GM23338 (cell line): ENCODE data around the gene SFTA2. TPM values are rescaled to one million over a fixed set of nuclear protein-coding genes. Genes with fewer than 3 reads are reported as not detected.

Experiments
- ATAC-seq: fragments of 200-7000 bp; cut with Tn5 transposase; 3 replicates; pipeline ENCODE4 v1.9.1; 2020
- DNase-seq: peaks from one replicate; pipeline ENCODE4 v3.0.0-alpha.2; 2015; ENCODE audit warnings: low spot score
- H2AFZ ChIP-seq: fragments of 200-600 bp; sonication (generic); 2 replicates; pipeline ENCODE4 v1.8.0; 2016; ENCODE audit warnings: antibody characterized with exemption, mild to moderate bottlenecking, moderate library complexity
- H3F3A ChIP-seq: fragments of 200-600 bp; sonication (generic); replicated peaks from 2 replicates; pipeline ENCODE4 v1.8.0; 2017; ENCODE audit warnings: antibody characterized with exemption, mixed run types, low read depth
- H3K27ac ChIP-seq: fragments of 200-600 bp; sonication (generic); 2 replicates; pipeline ENCODE4 v1.6.1; 2016; ENCODE audit warnings: low read depth
- H3K27me3 ChIP-seq: fragments of 200-600 bp; sonication (generic); 2 replicates; pipeline ENCODE4 v1.8.0; 2016; ENCODE audit warnings: mild to moderate bottlenecking, mixed run types, moderate library complexity; ENCODE audit not compliant: insufficient read depth
- H3K36me3 ChIP-seq: fragments of 200-600 bp; sonication (generic); 2 replicates; pipeline ENCODE4 v1.8.0; 2016; ENCODE audit warnings: mild to moderate bottlenecking; ENCODE audit not compliant: insufficient read depth
- H3K4me1 ChIP-seq: fragments of 200-600 bp; sonication (generic); 2 replicates; pipeline ENCODE4 v1.8.0; 2016; ENCODE audit warnings: mild to moderate bottlenecking, moderate library complexity; ENCODE audit not compliant: insufficient read depth
- H3K4me2 ChIP-seq: fragments of 200-600 bp; sonication (generic); 2 replicates; pipeline ENCODE4 v1.7.1; 2017; ENCODE audit warnings: mixed run types
- H3K4me3 ChIP-seq: fragments of 200-600 bp; sonication (generic); 2 replicates; pipeline ENCODE4 v1.6.1; 2016; ENCODE audit warnings: mixed run types
- H3K79me2 ChIP-seq: fragments of 200-600 bp; sonication (generic); replicated peaks from 2 replicates; pipeline ENCODE4 v1.8.0; 2017; ENCODE audit warnings: mild to moderate bottlenecking; ENCODE audit not compliant: insufficient read depth
- H3K9me2 ChIP-seq: fragments of 200-600 bp; sonication (generic); 2 replicates; pipeline ENCODE4 v1.8.0; 2017; ENCODE audit not compliant: insufficient read depth
- H4K20me1 ChIP-seq: fragments of 200-600 bp; sonication (generic); replicated peaks from 2 replicates; pipeline ENCODE4 v1.8.0; 2017; ENCODE audit warnings: mild to moderate bottlenecking; ENCODE audit not compliant: insufficient read depth
- H3K27ac Mint-ChIP-seq: 2 replicates; pipeline ENCODE4 v1.8.0; 2020; ENCODE audit warnings: inconsistent platforms, mild to moderate bottlenecking, moderate library complexity, mixed read lengths
- H3K27me3 Mint-ChIP-seq: 3 replicates; pipeline ENCODE4 v1.8.0; 2022; ENCODE audit warnings: low read depth, mild to moderate bottlenecking, moderate library complexity, mixed read lengths, inconsistent platforms; ENCODE audit not compliant: insufficient read depth, poor library complexity
- H3K36me3 Mint-ChIP-seq: 3 replicates; pipeline ENCODE4 v1.8.0; 2021; ENCODE audit warnings: low read depth, mild to moderate bottlenecking, inconsistent platforms, moderate library complexity, mixed read lengths
- H3K4me1 Mint-ChIP-seq: 3 replicates; pipeline ENCODE4 v1.8.0; 2020; ENCODE audit warnings: mild to moderate bottlenecking, inconsistent platforms, mixed read lengths
- H3K4me3 Mint-ChIP-seq: 3 replicates; pipeline ENCODE4 v1.8.0; 2021; ENCODE audit warnings: moderate library complexity, mild to moderate bottlenecking, inconsistent platforms, mixed read lengths
- H3K9me3 Mint-ChIP-seq: 3 replicates; pipeline ENCODE4 v1.8.0; 2020; ENCODE audit warnings: moderate library complexity, mild to moderate bottlenecking, inconsistent platforms, mixed read lengths
- CREB1 ChIP-seq: fragments of 250-450 bp; sonication (Bioruptor Pico); IDR thresholded peaks from 2 replicates; pipeline ENCODE4 v1.5.0; 2020; ENCODE audit warnings: low read depth, mild to moderate bottlenecking, moderate library complexity
- ETS1 ChIP-seq: IDR thresholded peaks from 2 replicates; pipeline ENCODE4 v1.6.1; 2016; ENCODE audit warnings: antibody characterized with exemption
- EZH2 ChIP-seq: fragments of 200-600 bp; sonication (generic); IDR thresholded peaks from one replicate; pipeline ENCODE4 v1.8.0; 2017; ENCODE audit warnings: antibody characterized with exemption, mild to moderate bottlenecking, low read depth; ENCODE audit not compliant: unreplicated experiment
- NANOG ChIP-seq: IDR thresholded peaks from 2 replicates; pipeline ENCODE4 v1.6.1; 2016; ENCODE audit warnings: antibody characterized with exemption, borderline replicate concordance
- POLR2AphosphoS5 ChIP-seq: IDR thresholded peaks from 2 replicates; pipeline ENCODE4 v1.6.1; 2016; ENCODE audit warnings: antibody characterized with exemption, low read depth
- REST ChIP-seq: IDR thresholded peaks from one replicate; pipeline ENCODE4 v1.6.1; 2018; ENCODE audit warnings: antibody characterized with exemption; ENCODE audit not compliant: unreplicated experiment
- ZNF114 ChIP-seq: fragments of 250-450 bp; sonication (Bioruptor Pico); IDR thresholded peaks from 2 replicates; pipeline ENCODE4 v1.5.0; 2020; ENCODE audit warnings: mild to moderate bottlenecking, moderate library complexity
- ZNF331 ChIP-seq: fragments of 250-450 bp; sonication (Bioruptor Pico); IDR thresholded peaks from 2 replicates; pipeline ENCODE4 v1.5.0; 2020; ENCODE audit warnings: low read depth, mild to moderate bottlenecking, moderate library complexity
- ZNF462 ChIP-seq: fragments of 250-450 bp; sonication (Bioruptor Pico); IDR thresholded peaks from 2 replicates; pipeline ENCODE4 v1.5.0; 2020; ENCODE audit warnings: mild to moderate bottlenecking, moderate library complexity
- polyA plus RNA-seq: library from polyadenylated mRNA; unstranded; fragments of >200 nt; fragmentation: Nextera tagmentation; extraction: Ambion mirVana; gene quantifications from 2 replicates; pipeline ENCODE4 v1.2.1, GENCODE V29; 2016
- total RNA-seq: library from RNA; depleted of rRNA; stranded (reverse); fragments of >200 nt; shearing (Covaris generic); gene quantifications from 2 replicates; pipeline ENCODE4 v1.2.3, GENCODE V29; 2014

Gene SFTA2
- total and polyA plus RNA-seq, 2 experiments from 2014 or later: not detected

GRCh38 chr6:30962716-30963115 is 30.7 kb upstream of the SFTA2 start (continued):
- TF ChIP-seq ETS1 (no peak), EZH2 (no peak)

- DNase-seq: no peak
- Histone ChIP-seq H4K20me1 (no peaks in the 10 kb centered on the region), H2AFZ (no peak overlapping the region), H3K4me3 (no peak overlapping the region), H3K79me2 (no peaks in the 10 kb centered on the region), H3F3A (peaks cover 1% of the 10 kb centered on the region; the same call in 1 of the 2 replicates), H3K27ac (no peak overlapping the region), H3K4me2 (no peak overlapping the region), H3K36me3 (no peaks in the 10 kb centered on the region), H3K4me1 (peaks cover 4% of the 10 kb centered on the region; the same call in 1 of the 2 replicates), H3K9me2 (0 out of 2 replicates have a peak, but pooled peaks cover 11% of the 10 kb centered on the region), H3K27me3 (peaks cover 19% of the 10 kb centered on the region)
- Mint-ChIP-seq H3K36me3 (no peaks in the 10 kb centered on the region; the same call in 2 of the 3 replicates), H3K4me3 (no peak overlapping the region), H3K9me3 (peaks cover 7% of the 10 kb centered on the region), H3K27me3 (peaks cover 17% of the 10 kb centered on the region), H3K4me1 (peaks cover 7% of the 10 kb centered on the region; the same call in 1 of the 3 replicates), H3K27ac (no peak overlapping the region)
- no peak for ATAC-seq
- TF ChIP-seq ETS1 (no peak), ZNF462 (no peak), CREB1 (CRISPR knock-in tag) (no peak), ZNF114 (CRISPR knock-in tag) (no peak), POLR2AphosphoS5 (no peak), EZH2 (no peak), REST (no peak), ZNF331 (no peak), NANOG (no peak)
These were observed 29.1 kb upstream of the SFTA2 start for GRCh38 chr6:30960907-30961673.
